Germinal center (tissue), 1 donor: ENCODE data around the gene LMAN1.
A peak's percentile ranks its signal among the peaks of the same experiment; 100 is the strongest.

Source experiments
- DNase-seq: peaks from one replicate; pipeline ENCODE4 v3.0.0; 2012; ENCODE audit warnings: mixed read lengths, low spot score

LMAN1 gene

GRCh38 chr18:59360381-59360780 is 1.3 kb upstream of the LMAN1 start:
- DNase-seq: no peak

- DNase-seq: no peak
Observed at GRCh38 chr18:59359576-59359952, 499 bp upstream of the LMAN1 start.

- no peak for DNase-seq
Observed at GRCh38 chr18:59358414-59358711, 702 bp downstream of the LMAN1 start.

GRCh38 chr18:59357928-59358327 is 1.1 kb downstream of the LMAN1 start:
- no peak for DNase-seq

GRCh38 chr18:59354731-59355130 is 4.3 kb downstream of the LMAN1 start:
- no peak for DNase-seq

- DNase-seq: no peak
Observed at GRCh38 chr18:59353079-59353680, 5.9 kb downstream of the LMAN1 start.

- DNase-seq: no peak
Observed at GRCh38 chr18:59352250-59352855, 6.7 kb downstream of the LMAN1 start.

- no peak for DNase-seq
Observed at GRCh38 chr18:59345556-59345955, 13.5 kb downstream of the LMAN1 start.

GRCh38 chr18:59344996-59345395 is 14.1 kb downstream of the LMAN1 start:
- no peak for DNase-seq

- DNase-seq: no peak
Observed at GRCh38 chr18:59343926-59344325, 15.1 kb downstream of the LMAN1 start.

- no peak for DNase-seq
Observed at GRCh38 chr18:59340817-59341216, 18.2 kb downstream of the LMAN1 start.

GRCh38 chr18:59340312-59340711 is 18.8 kb downstream of the LMAN1 start:
- no peak for DNase-seq

- no peak for DNase-seq
Observed at GRCh38 chr18:59332986-59333385, 26.1 kb downstream of the LMAN1 start.

GRCh38 chr18:59328683-59329082 is 30.4 kb downstream of the LMAN1 start:
- DNase-seq: no peak

- DNase-seq: no peak
Observed at GRCh38 chr18:59325965-59326364, 33.1 kb downstream of the LMAN1 start.

- no peak for DNase-seq
Observed at GRCh38 chr18:59324623-59324971, 34.5 kb downstream of the LMAN1 start.

- DNase-seq: no peak
Observed at GRCh38 chr18:59323931-59324622, 35.0 kb downstream of the LMAN1 start.

GRCh38 chr18:59318460-59319050 is 40.5 kb downstream of the LMAN1 start, which contains the start of gene CPLX4:
TSS of gene CPLX4 (minus strand) at chr18:59318649. CDS start at chr18:59318462, 187 bp downstream.
- DNase-seq: no peak

- DNase-seq: no peak
Observed at GRCh38 chr18:59311631-59312030, 47.4 kb downstream of the LMAN1 start.

GRCh38 chr18:59308938-59309260 is 50.2 kb downstream of the LMAN1 start:
- no peak for DNase-seq

- DNase-seq: peak; percentile 77
Observed at GRCh38 chr18:59308248-59308937, 50.7 kb downstream of the LMAN1 start.

- DNase-seq: no peak
Observed at GRCh38 chr18:59306640-59307039, 52.4 kb downstream of the LMAN1 start.

- DNase-seq: no peak
Observed at GRCh38 chr18:59305295-59305694, 53.8 kb downstream of the LMAN1 start.
